SK-N-SH treated with all-trans-retinoic acid at 6 μM for 48 hours (cell line): Measurements from ENCODE around the gene HNF1A.

ENCODE experiments used
- ARNTL ChIP-seq: fragments of 450-650 bp; formaldehyde crosslinking; IDR thresholded peaks from 2 replicates; pipeline ENCODE4 v1.5.0; 2020; ENCODE audit warnings: low read depth, mild to moderate bottlenecking, moderate library complexity, borderline replicate concordance
- BACH2 ChIP-seq: fragments of 250-450 bp; sonication (Bioruptor Pico); IDR thresholded peaks from 2 replicates; pipeline ENCODE4 v1.9.0; 2021; ENCODE audit warnings: mild to moderate bottlenecking, borderline replicate concordance
- GLIS3 ChIP-seq: fragments of 250-450 bp; sonication (Bioruptor Pico); IDR thresholded peaks from 2 replicates; pipeline ENCODE4 v1.5.0; 2020; ENCODE audit warnings: mild to moderate bottlenecking, moderate library complexity
- OSR1 ChIP-seq: fragments of 250-450 bp; sonication (Bioruptor Pico); IDR thresholded peaks from 2 replicates; pipeline ENCODE4 v1.8.0; 2022; ENCODE audit warnings: moderate library complexity, mild to moderate bottlenecking, inconsistent platforms
- ZFP3 ChIP-seq: fragments of 250-450 bp; sonication (Bioruptor Pico); IDR thresholded peaks from 2 replicates; pipeline ENCODE4 v1.5.0; 2020; ENCODE audit warnings: mild to moderate bottlenecking, moderate library complexity
- ZFP30 ChIP-seq: fragments of 450-650 bp; formaldehyde crosslinking; IDR thresholded peaks from 2 replicates; pipeline ENCODE4 v1.5.0; 2022; ENCODE audit warnings: mild to moderate bottlenecking, moderate library complexity
- TF ChIP-seq, protein P1 (sequence below): fragments of 250-450 bp; sonication (Bioruptor Pico); IDR thresholded peaks from 2 replicates; pipeline ENCODE4 v1.5.1; 2020; ENCODE audit warnings: low read depth, mild to moderate bottlenecking, moderate library complexity
- TF ChIP-seq, protein P2 (sequence below): fragments of 250-450 bp; sonication (Bioruptor Pico); IDR thresholded peaks from 2 replicates; pipeline ENCODE4 v1.5.1; 2021; ENCODE audit warnings: mild to moderate bottlenecking, moderate library complexity
- TF ChIP-seq, protein P3 (sequence below): fragments of 250-450 bp; sonication (Bioruptor Pico); IDR thresholded peaks from 2 replicates; pipeline ENCODE4 v1.8.0; 2020; ENCODE audit warnings: mild to moderate bottlenecking, moderate library complexity, borderline replicate concordance

DNA sequence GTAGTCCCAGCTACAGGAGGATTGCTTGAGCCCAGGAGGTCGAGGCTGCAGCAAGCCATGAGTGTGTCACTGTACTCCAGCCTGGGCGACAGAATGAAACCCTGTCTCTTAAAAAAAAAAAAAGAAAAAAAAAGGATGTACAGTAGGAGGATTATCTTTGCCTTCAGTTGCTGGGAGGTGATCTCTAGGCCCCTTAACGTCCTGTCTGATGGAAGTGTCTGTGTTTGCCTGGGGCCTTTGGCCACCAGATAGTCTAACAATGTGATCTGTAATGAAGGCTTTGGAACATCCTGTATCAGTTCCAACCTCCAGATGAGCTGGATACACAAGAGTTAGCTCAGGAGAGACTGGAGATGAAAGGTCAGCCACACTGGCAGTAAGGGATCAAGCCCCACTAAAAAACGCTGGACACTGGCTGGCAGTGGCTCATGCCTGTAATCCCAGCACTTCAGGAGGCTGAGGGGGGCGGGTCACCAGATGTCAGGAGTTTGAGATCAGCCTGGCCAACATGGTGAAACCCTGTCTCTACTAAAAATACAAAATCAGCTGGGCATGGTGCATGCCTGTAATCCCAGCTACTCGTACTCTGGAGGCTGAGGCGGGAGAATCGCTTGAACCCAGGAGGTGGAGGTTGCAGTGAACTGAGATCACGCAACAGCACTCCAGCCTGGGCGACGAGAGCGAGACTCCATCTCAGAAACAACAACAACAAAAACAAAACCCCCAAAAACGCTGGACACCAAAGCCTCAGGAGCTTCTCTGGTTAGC lies 19.0 kb upstream of the HNF1A start:
- TF ChIP-seq ZFP30 (no peak), ZFP3 (CRISPR knock-in tag) (no peak), BACH2 (CRISPR knock-in tag) (no peak), OSR1 (CRISPR knock-in tag) (no peak), ARNTL (CRISPR knock-in tag) (no peak), GLIS3 (no peak)
- TF ChIP-seq, protein P1, sequence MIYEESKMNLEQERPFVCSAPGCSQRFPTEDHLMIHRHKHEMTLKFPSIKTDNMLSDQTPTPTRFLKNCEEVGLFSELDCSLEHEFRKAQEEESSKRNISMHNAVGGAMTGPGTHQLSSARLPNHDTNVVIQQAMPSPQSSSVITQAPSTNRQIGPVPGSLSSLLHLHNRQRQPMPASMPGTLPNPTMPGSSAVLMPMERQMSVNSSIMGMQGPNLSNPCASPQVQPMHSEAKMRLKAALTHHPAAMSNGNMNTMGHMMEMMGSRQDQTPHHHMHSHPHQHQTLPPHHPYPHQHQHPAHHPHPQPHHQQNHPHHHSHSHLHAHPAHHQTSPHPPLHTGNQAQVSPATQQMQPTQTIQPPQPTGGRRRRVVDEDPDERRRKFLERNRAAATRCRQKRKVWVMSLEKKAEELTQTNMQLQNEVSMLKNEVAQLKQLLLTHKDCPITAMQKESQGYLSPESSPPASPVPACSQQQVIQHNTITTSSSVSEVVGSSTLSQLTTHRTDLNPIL (CRISPR knock-in tag): no peak
- TF ChIP-seq, protein P2, sequence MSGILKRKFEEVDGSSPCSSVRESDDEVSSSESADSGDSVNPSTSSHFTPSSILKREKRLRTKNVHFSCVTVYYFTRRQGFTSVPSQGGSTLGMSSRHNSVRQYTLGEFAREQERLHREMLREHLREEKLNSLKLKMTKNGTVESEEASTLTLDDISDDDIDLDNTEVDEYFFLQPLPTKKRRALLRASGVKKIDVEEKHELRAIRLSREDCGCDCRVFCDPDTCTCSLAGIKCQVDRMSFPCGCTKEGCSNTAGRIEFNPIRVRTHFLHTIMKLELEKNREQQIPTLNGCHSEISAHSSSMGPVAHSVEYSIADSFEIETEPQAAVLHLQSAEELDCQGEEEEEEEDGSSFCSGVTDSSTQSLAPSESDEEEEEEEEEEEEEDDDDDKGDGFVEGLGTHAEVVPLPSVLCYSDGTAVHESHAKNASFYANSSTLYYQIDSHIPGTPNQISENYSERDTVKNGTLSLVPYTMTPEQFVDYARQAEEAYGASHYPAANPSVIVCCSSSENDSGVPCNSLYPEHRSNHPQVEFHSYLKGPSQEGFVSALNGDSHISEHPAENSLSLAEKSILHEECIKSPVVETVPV (CRISPR knock-in tag): no peak
- TF ChIP-seq, protein P3, sequence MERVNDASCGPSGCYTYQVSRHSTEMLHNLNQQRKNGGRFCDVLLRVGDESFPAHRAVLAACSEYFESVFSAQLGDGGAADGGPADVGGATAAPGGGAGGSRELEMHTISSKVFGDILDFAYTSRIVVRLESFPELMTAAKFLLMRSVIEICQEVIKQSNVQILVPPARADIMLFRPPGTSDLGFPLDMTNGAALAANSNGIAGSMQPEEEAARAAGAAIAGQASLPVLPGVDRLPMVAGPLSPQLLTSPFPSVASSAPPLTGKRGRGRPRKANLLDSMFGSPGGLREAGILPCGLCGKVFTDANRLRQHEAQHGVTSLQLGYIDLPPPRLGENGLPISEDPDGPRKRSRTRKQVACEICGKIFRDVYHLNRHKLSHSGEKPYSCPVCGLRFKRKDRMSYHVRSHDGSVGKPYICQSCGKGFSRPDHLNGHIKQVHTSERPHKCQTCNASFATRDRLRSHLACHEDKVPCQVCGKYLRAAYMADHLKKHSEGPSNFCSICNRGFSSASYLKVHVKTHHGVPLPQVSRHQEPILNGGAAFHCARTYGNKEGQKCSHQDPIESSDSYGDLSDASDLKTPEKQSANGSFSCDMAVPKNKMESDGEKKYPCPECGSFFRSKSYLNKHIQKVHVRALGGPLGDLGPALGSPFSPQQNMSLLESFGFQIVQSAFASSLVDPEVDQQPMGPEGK (CRISPR knock-in tag): no peak
